A673 (cell line): ENCODE results near the gene MAP6. TPM values are rescaled to one million over a fixed set of nuclear protein-coding genes. Genes with fewer than 3 reads are reported as not detected.

Experiments
- BruUV-seq: library from RNA; stranded (reverse); fragments of 400-500 nt; replicated peaks from 2 replicates; lab custom pipeline; 2021; lab: Mats Ljungman, UMichigan
- CTCF ChIA-PET: fragments of 300-600 bp; sonication (Branson Sonifier 250); formaldehyde crosslinking; loops from one replicate; lab custom pipeline; 2022; ENCODE audit warnings: antibody characterized with exemption; lab: Charles Lee
- POLR2A ChIA-PET: fragments of 300-600 bp; sonication (Branson Sonifier 250); formaldehyde crosslinking; loops from one replicate; lab custom pipeline; 2022; ENCODE audit warnings: antibody characterized with exemption; ENCODE audit not compliant: low non-redundant PET; lab: Charles Lee
- DNase-seq: peaks from one replicate; pipeline ENCODE4 v3.0.0-alpha.2; 2015; ENCODE audit warnings: low spot score
- H3K27ac ChIP-seq: fragments of 200-600 bp; sonication (generic); 2 replicates; pipeline ENCODE4 v1.5.1; 2016; ENCODE audit warnings: mixed run types, low read depth, mild to moderate bottlenecking, mixed read lengths, antibody characterized with exemption, low read length; ENCODE audit not compliant: poor library complexity, severe bottlenecking
- H3K27me3 ChIP-seq: fragments of 200-600 bp; sonication (generic); replicated peaks from 2 replicates; pipeline ENCODE4 v1.6.1; 2017; ENCODE audit warnings: mixed run types, low read depth, mild to moderate bottlenecking, mixed read lengths, antibody characterized with exemption, low read length; ENCODE audit not compliant: insufficient read depth, poor library complexity
- H3K36me3 ChIP-seq: fragments of 200-600 bp; sonication (generic); 2 replicates; pipeline ENCODE4 v1.6.1; 2016; ENCODE audit warnings: mixed run types, mild to moderate bottlenecking, mixed read lengths, antibody characterized with exemption, low read length; ENCODE audit not compliant: insufficient read depth, poor library complexity, severe bottlenecking
- H3K4me1 ChIP-seq: fragments of 200-600 bp; sonication (generic); 2 replicates; pipeline ENCODE4 v1.6.1; 2017; ENCODE audit warnings: mixed run types, mild to moderate bottlenecking, mixed read lengths, antibody characterized with exemption, low read length; ENCODE audit not compliant: insufficient read depth, poor library complexity, severe bottlenecking
- H3K4me3 ChIP-seq: fragments of 200-600 bp; sonication (generic); 2 replicates; pipeline ENCODE4 v1.5.1; 2016; ENCODE audit warnings: low read depth, mixed run types, mild to moderate bottlenecking, mixed read lengths, low read length; ENCODE audit not compliant: poor library complexity, severe bottlenecking
- H3K9me3 ChIP-seq: fragments of 200-600 bp; sonication (generic); 2 replicates; pipeline ENCODE4 v1.6.1; 2016; ENCODE audit warnings: mixed run types, low read depth, mild to moderate bottlenecking, mixed read lengths, antibody characterized with exemption, low read length; ENCODE audit not compliant: poor library complexity, severe bottlenecking
- EZH2 ChIP-seq: fragments of 200-600 bp; sonication (generic); IDR thresholded peaks from 2 replicates; pipeline ENCODE4 v1.6.1; 2017; ENCODE audit warnings: borderline replicate concordance, low read depth, mild to moderate bottlenecking, mixed read lengths, antibody characterized with exemption, low read length; ENCODE audit not compliant: poor library complexity, severe bottlenecking
- intact Hi-C: fragments of 100-400 bp; cut with micrococcal nuclease; formaldehyde crosslinking; loops from one replicate; pipeline ENCODE4 v1.10.0; 2022; ENCODE audit not compliant: unreplicated experiment
- total RNA-seq: library from RNA; stranded (reverse); gene quantifications from 2 replicates; pipeline ENCODE4 v1.2.3, GENCODE V29; 2021
- TF ChIP-seq, protein P1 (sequence below): fragments of 300-800, 200-600 bp; sonication (generic); conservative IDR thresholded peaks from 2 replicates; pipeline ENCODE4 v1.5.1; 2017; ENCODE audit warnings: low read depth, mild to moderate bottlenecking, antibody characterized with exemption, low read length, moderate library complexity, mixed read lengths

MAP6 gene
- total RNA-seq, 1 experiment from 2014 or later: not detected

DNA sequence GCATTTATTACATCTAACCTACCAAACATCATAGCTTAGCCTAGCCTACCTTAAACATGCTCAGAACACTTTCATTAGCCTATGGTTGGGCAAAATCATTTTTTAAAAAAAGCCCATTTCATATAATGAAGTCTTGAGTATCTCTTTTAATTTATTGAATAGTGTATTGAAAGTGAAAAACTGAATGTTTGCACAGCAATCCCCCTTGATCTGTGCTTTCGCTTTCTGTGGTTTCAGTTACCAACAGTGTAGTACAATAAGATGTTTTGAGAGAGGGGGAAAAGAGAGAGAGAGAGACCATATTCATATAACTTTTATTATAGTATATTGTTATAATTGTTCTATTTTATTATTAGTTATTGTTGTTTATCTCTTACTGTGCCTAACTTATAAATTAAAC lies 8.4 kb upstream of the MAP6 start:
- CTCF ChIA-PET: no interaction called here
- POLR2A ChIA-PET: no interaction called here

DNA sequence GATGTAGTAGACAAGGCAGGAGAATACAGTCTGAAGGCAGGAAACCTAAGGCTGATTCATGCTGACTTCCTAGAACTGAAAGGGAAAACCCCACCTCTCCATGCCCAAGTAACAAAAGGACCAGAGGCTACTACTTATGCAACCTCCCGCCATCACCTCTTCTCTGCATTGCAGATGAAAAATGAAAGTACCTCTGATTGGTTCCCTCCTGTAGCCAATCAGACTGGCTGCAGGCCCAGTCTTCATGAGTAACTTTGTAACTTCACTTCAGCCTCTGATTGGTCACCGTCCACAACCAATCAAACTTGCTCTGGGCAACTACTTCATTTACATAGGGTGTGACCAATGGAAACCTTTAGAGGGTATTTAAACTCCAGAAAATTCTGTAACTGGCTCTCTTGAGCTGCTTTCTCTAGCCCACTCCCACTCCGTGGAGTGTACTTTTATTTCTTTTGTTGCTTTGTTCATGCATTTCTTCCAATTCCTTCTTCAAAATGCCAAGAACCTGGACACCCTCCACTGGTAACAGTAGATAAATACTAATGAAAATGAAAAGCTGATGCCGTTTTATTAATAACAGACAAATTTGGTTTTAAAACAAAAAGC lies 5.2 kb upstream of the MAP6 start:
- H3K27ac ChIP-seq: no peak overlapping the region
- POLR2A ChIA-PET: no interaction called here
- intact Hi-C loops: no loop called here
- H3K4me3 ChIP-seq: no peak overlapping the region
- H3K9me3 ChIP-seq: peaks cover 8% of the 10 kb centered on the region
- H3K4me1 ChIP-seq: no peaks in the 10 kb centered on the region
- DNase-seq: peak; percentile 57
- CTCF ChIA-PET: no interaction called here
- no TSS peak for BruUV-seq
- H3K36me3 ChIP-seq: no peaks in the 10 kb centered on the region
- peaks cover 43% of the 10 kb centered on the region for H3K27me3 ChIP-seq
- no peak for TF ChIP-seq EZH2
- TF ChIP-seq, protein P1, sequence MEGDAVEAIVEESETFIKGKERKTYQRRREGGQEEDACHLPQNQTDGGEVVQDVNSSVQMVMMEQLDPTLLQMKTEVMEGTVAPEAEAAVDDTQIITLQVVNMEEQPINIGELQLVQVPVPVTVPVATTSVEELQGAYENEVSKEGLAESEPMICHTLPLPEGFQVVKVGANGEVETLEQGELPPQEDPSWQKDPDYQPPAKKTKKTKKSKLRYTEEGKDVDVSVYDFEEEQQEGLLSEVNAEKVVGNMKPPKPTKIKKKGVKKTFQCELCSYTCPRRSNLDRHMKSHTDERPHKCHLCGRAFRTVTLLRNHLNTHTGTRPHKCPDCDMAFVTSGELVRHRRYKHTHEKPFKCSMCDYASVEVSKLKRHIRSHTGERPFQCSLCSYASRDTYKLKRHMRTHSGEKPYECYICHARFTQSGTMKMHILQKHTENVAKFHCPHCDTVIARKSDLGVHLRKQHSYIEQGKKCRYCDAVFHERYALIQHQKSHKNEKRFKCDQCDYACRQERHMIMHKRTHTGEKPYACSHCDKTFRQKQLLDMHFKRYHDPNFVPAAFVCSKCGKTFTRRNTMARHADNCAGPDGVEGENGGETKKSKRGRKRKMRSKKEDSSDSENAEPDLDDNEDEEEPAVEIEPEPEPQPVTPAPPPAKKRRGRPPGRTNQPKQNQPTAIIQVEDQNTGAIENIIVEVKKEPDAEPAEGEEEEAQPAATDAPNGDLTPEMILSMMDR: no peak

More for the DNA sequence above, 8.4 kb upstream of the MAP6 start:
- no peak for TF ChIP-seq EZH2
- TF ChIP-seq, protein P1: no peak
- no peak overlapping the region for H3K27ac ChIP-seq
- peaks cover 32% of the 10 kb centered on the region for H3K27me3 ChIP-seq
- BruUV-seq: no TSS peak
- intact Hi-C loops: no loop called here
- H3K36me3 ChIP-seq: no peaks in the 10 kb centered on the region
- no peak overlapping the region for H3K4me3 ChIP-seq
- DNase-seq: no peak
- H3K9me3 ChIP-seq: peaks cover 8% of the 10 kb centered on the region
- no peaks in the 10 kb centered on the region for H3K4me1 ChIP-seq

DNA sequence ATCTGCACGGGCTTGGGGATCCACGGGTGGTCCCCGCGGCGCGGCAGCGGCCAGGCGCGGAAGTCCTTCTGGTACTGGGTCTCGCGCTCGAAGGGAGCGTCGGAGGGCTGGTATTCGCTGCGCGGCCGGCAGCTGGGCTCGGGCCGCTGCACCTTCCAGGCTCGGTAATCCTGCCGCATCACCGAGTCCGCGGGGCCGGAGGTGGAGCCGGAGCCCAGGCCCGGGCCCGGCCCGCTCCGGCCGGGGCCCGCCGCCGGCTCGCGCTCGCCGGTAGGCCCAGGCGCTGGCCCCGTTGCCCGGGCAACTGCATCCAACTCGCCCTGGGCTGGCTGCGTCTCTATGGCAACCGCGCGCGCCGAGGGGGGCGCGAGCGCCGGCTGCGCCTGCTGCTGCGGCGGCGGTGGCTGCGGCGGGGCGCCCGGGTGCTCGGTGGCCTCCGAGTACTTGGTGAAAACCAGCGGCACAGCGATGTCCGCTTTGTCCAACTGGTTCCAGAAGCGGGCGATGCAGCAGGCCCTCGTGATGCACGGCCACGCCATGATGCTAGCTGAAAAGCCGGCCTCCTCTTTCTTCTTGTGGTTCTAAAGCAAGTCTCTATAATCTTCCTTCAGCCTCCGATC lies 897 bp downstream of the MAP6 start:
- CTCF ChIA-PET: no interaction called here
- H3K4me1 ChIP-seq: peaks cover 27% of the 10 kb centered on the region
- H3K4me3 ChIP-seq: peak overlapping the region; percentile 38
- intact Hi-C loops: loop anchor here (5.0 kb wide), 1 partner anchor 71 kb away; no protein-coding TSS in a partner anchor
- POLR2A ChIA-PET: no interaction called here
- peak; percentile 70 for DNase-seq
- TF ChIP-seq, protein P1: no peak
- no peak for TF ChIP-seq EZH2
- peaks cover 74% of the 10 kb centered on the region for H3K27me3 ChIP-seq
- no TSS peak for BruUV-seq
- no peaks in the 10 kb centered on the region for H3K36me3 ChIP-seq
- H3K9me3 ChIP-seq: no peaks in the 10 kb centered on the region
- no peak overlapping the region for H3K27ac ChIP-seq
